ENCODE measurements around the gene HSP90AB1.

Gene HSP90AB1

GRCh38 chr6:44219053-44219814 is 27.7 kb upstream of the HSP90AB1 start:
- CTCF ChIA-PET = interaction anchor here (0.7 to 1.0 kb wide), 2 partner anchors 42 to 46 kb away, joined by 3 to 4 read pairs; no protein-coding TSS in a partner anchor
- DNase-seq = peak; percentile 50
- H3K4me1 Mint-ChIP-seq = peaks cover 37% of the 10 kb centered on the region
- H3K27me3 Mint-ChIP-seq = peaks cover 64% of the 10 kb centered on the region
- H3K9me3 Mint-ChIP-seq = no peaks in the 10 kb centered on the region
- H3K4me3 Mint-ChIP-seq = no peak overlapping the region
- no peaks in the 10 kb centered on the region for H3K36me3 Mint-ChIP-seq
- no peak overlapping the region for H3K27ac Mint-ChIP-seq

DNA sequence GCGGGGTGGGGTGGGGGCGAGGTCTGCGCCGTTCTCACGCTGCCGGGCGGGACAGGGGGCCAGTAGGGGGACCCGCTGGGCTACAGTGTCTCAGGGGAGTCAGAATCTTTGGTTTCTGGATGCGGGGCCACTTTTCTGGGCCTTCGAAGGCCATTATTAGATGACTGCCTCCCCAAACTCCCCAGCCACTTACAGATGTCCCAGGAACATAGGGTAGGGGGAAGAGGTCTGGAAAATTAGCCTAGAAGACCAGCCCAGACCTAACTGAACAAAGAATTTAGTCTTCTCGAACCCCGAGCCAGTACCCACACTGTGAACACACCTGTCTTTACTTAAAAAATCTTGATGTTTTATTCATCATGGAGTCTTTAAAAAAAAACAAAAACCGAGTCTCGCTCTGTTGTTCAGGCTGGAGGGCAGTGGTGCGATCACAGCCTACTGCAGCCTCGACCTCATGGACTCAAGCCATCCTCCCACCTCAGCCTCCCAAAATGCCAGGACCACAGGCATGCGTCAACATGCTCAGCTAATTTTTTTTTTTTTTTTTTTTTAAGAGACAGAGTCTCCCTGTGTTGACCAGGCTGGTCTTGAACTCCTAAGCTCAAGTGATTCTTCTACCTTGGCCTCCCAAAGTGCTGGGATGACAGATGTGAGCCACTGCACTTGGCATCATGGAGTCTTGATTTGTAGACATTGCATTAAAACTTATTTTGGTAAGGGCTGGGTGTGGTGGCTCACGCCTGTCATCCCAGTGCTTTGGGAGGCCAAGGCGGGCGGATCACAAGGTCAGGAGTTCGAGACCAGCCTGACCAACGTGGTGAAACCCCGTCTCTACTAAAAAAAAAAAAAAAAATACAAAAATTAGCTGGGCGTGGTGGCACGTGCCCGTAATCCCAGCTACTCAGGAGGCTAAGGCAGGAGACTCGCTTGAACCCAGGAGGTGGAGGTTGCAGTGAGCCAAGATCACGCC is 26.8 kb upstream of the HSP90AB1 start:
- Mint-ChIP-seq H3K36me3 (no peaks in the 10 kb centered on the region), H3K27me3 (peaks cover 60% of the 10 kb centered on the region), H3K4me3 (no peak overlapping the region), H3K9me3 (no peaks in the 10 kb centered on the region), H3K27ac (no peak overlapping the region), H3K4me1 (peaks cover 46% of the 10 kb centered on the region)
- DNase-seq = no peak
- CTCF ChIA-PET = interaction anchor here (0.7 to 1.9 kb wide), 4 partner anchors 15 to 330 kb away, joined by 3 to 8 read pairs (median 4); no protein-coding TSS in a partner anchor

GRCh38 chr6:44220913-44221290 is 26.0 kb upstream of the HSP90AB1 start:
- H3K27ac Mint-ChIP-seq = no peak overlapping the region
- no peak for DNase-seq
- H3K9me3 Mint-ChIP-seq = no peaks in the 10 kb centered on the region
- no peak overlapping the region for H3K4me3 Mint-ChIP-seq
- H3K4me1 Mint-ChIP-seq = peaks cover 46% of the 10 kb centered on the region
- peaks cover 58% of the 10 kb centered on the region for H3K27me3 Mint-ChIP-seq
- H3K36me3 Mint-ChIP-seq = no peaks in the 10 kb centered on the region
- CTCF ChIA-PET = interaction anchor here (0.6 to 5.4 kb wide), 7 partner anchors 11 to 48 kb away, joined by 3 to 30 read pairs (median 4); partner anchors contain the start of gene SLC35B2

- H3K4me3 Mint-ChIP-seq = peak overlapping the region; percentile 23
- CTCF ChIA-PET = interaction anchor here (0.6 to 5.4 kb wide), 11 partner anchors 9 to 105 kb away, joined by 3 to 30 read pairs (median 4); partner anchors contain the start of gene SLC35B2
- H3K27me3 Mint-ChIP-seq = peaks cover 53% of the 10 kb centered on the region
- DNase-seq = peak; percentile 86
- H3K36me3 Mint-ChIP-seq = no peaks in the 10 kb centered on the region
- H3K27ac Mint-ChIP-seq = no peak overlapping the region
- no peaks in the 10 kb centered on the region for H3K9me3 Mint-ChIP-seq
- H3K4me1 Mint-ChIP-seq = peaks cover 46% of the 10 kb centered on the region
Observed at GRCh38 chr6:44221291-44221960, 25.5 kb upstream of the HSP90AB1 start.

DNA sequence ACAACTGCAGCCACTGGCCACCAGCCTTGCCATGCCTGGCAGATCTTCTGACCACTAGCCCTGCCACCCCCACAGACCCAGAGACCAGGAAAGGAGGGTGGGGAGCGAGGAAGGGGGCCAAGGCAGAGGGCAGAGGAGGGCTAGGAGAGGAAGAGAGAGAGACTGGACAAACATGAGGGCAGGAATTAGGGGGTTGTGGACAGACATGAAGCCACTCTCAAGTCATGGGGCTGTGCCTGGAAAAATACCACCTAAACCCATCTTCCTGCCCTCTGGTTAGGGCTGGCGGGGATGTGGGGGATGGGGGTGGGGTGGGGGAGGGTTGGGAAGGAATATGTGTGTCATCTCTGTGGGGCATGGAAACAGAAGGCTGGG is 25.0 kb upstream of the HSP90AB1 start:
- Mint-ChIP-seq H3K27ac (no peak overlapping the region), H3K4me1 (peaks cover 46% of the 10 kb centered on the region), H3K4me3 (peak overlapping the region; percentile 23), H3K27me3 (peaks cover 48% of the 10 kb centered on the region), H3K9me3 (no peaks in the 10 kb centered on the region), H3K36me3 (no peaks in the 10 kb centered on the region)
- no peak for DNase-seq
- CTCF ChIA-PET = interaction anchor here (0.7 to 5.4 kb wide), 10 partner anchors 10 to 105 kb away, joined by 3 to 30 read pairs (median 5); partner anchors contain the start of gene SLC35B2

- Mint-ChIP-seq H3K27ac (peak overlapping the region; percentile 22), H3K27me3 (peaks cover 40% of the 10 kb centered on the region), H3K4me3 (peak overlapping the region; percentile 76), H3K4me1 (peaks cover 46% of the 10 kb centered on the region), H3K9me3 (no peaks in the 10 kb centered on the region), H3K36me3 (no peaks in the 10 kb centered on the region)
- CTCF ChIA-PET = interaction anchor here (0.7 to 5.4 kb wide), 7 partner anchors 10 to 44 kb away, joined by 3 to 30 read pairs (median 6); partner anchors contain the start of gene SLC35B2
- no peak for DNase-seq
Observed at GRCh38 chr6:44222486-44223318, 24.2 kb upstream of the HSP90AB1 start.

GRCh38 chr6:44223319-44224028 is 23.4 kb upstream of the HSP90AB1 start, which contains the start of gene SLC29A1:
TSS of gene SLC29A1 (plus strand) at chr6:44223595. CDS start at chr6:44227314, 3,719 bp downstream.
- Mint-ChIP-seq H3K4me3 (peak within 1 kb of the TSS; percentile 76), H3K4me1 (peaks cover 41% of the 10 kb centered on the region), H3K36me3 (no peaks in the 10 kb centered on the region), H3K27me3 (peaks cover 32% of the 10 kb centered on the region), H3K27ac (peak within 1 kb of the TSS; percentile 22), H3K9me3 (no peaks in the 10 kb centered on the region)
- peak; percentile 90 for DNase-seq
- CTCF ChIA-PET = interaction anchor here (1.7 to 5.4 kb wide), 7 partner anchors 14 to 72 kb away, joined by 4 to 30 read pairs (median 8); partner anchors contain the start of genes HSP90AB1 and SLC35B2

DNA sequence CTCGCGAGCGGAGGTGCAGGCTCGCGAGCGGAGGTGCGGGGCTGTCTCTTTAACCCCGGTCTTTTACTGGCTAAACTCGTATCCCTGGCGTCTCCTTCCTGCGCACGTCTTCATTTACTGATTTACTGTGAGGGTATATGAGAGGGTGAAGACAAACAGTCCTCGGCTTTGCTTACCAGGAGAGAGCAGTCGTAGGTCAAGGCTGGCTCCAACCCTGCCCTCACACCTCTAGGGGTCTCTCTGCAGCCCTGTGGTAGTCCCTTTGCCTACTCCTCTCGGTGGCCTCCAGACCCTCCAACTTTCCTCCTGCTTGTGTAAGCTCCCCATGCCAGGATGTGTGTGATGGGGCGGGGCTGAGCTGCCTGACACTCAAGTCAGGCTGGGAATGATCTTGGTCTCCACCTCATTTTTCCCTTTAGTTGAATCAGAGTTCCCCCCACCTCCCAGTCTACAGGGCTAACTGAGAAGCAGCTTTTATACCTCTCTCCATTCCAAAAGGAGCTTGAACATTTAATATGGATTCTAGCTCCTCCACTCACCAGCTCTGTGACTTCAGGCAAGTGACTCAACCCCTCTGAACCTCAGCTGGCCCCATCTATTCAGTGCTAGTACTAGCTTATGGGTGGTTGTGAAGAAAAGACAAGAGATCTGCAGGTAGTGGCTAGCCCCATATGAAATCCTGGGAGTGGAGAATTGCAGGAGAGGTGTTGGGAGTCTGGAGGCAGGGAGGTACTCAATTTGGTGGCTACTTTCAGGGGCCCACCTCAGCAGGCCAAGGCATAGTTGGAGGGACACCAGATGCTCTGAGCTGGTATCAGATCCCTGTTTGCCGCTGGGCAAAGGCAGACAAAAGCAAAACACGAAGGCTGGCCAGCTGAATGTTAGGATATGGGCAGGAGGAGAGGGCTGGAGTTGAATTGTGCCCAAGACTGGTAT is 22.6 kb upstream of the HSP90AB1 start:
- CTCF ChIA-PET = interaction anchor here (0.7 to 5.4 kb wide), 10 partner anchors 10 to 73 kb away, joined by 3 to 30 read pairs (median 6); partner anchors contain the start of genes HSP90AB1 and SLC35B2
- Mint-ChIP-seq H3K4me3 (peak overlapping the region; percentile 76), H3K36me3 (peaks cover 2% of the 10 kb centered on the region), H3K27ac (peak overlapping the region; percentile 21), H3K27me3 (peaks cover 24% of the 10 kb centered on the region), H3K9me3 (no peaks in the 10 kb centered on the region), H3K4me1 (peaks cover 36% of the 10 kb centered on the region)
- peak; percentile 38 for DNase-seq

- H3K4me3 Mint-ChIP-seq = peak overlapping the region; percentile 76
- CTCF ChIA-PET = interaction anchor here (0.7 to 5.4 kb wide), 10 partner anchors 9 to 74 kb away, joined by 3 to 30 read pairs (median 6); partner anchors contain the start of genes HSP90AB1 and SLC35B2
- H3K9me3 Mint-ChIP-seq = no peaks in the 10 kb centered on the region
- no peak for DNase-seq
- H3K27me3 Mint-ChIP-seq = peaks cover 18% of the 10 kb centered on the region
- H3K36me3 Mint-ChIP-seq = peaks cover 2% of the 10 kb centered on the region
- peaks cover 31% of the 10 kb centered on the region for H3K4me1 Mint-ChIP-seq
- H3K27ac Mint-ChIP-seq = no peak overlapping the region
Observed at GRCh38 chr6:44224965-44225305, 22.0 kb upstream of the HSP90AB1 start.

- Mint-ChIP-seq H3K27me3 (peaks cover 14% of the 10 kb centered on the region), H3K9me3 (no peaks in the 10 kb centered on the region), H3K36me3 (peaks cover 2% of the 10 kb centered on the region), H3K4me1 (peaks cover 29% of the 10 kb centered on the region), H3K27ac (no peak overlapping the region), H3K4me3 (no peak overlapping the region)
- no peak for DNase-seq
- CTCF ChIA-PET = interaction anchor here (1.1 to 5.4 kb wide), 6 partner anchors 12 to 75 kb away, joined by 3 to 30 read pairs (median 6); partner anchors contain the start of gene SLC35B2
Observed at GRCh38 chr6:44225579-44226325, 21.1 kb upstream of the HSP90AB1 start.
